Measurements from ENCODE around the gene MAP1LC3C.
A peak's percentile ranks its signal among the peaks of the same experiment; 100 is the strongest.
"Not testable (repeated sequence)": the region's sequence is repeated elsewhere in the genome, so short reads cannot be mapped to it uniquely, and the experiment has no call there.

MAP1LC3C gene

DNA sequence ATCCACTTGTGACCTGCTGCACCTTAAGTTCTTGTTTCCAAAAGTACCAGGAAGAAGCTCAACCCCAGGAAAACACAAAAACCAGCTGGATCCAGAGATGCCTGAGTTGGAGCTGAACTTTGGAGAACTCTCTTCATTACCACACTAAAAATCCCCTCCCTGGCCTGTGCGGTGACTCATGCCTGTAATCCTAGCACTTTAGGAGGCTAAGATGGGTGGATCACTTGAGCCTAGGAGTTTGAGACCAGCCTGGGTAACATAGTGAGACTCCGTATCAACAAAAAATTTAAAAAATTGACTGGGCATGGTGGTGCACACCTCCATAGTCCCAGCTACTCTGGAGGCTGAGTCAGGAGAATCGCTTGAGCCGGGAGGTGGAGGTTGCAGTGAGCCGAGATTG lies 6.2 kb downstream of the MAP1LC3C start:
- no peak for DNase-seq (ENCODE audit: low spot score)

GRCh38 chr1:241990040-241990439 lies 8.9 kb downstream of the MAP1LC3C start:
- DNase-seq (ENCODE audit: low spot score): peak; percentile 40

GRCh38 chr1:241988389-241988930 lies 10.4 kb downstream of the MAP1LC3C start:
- DNase-seq (ENCODE audit: low spot score): not testable (repeated sequence)

DNA sequence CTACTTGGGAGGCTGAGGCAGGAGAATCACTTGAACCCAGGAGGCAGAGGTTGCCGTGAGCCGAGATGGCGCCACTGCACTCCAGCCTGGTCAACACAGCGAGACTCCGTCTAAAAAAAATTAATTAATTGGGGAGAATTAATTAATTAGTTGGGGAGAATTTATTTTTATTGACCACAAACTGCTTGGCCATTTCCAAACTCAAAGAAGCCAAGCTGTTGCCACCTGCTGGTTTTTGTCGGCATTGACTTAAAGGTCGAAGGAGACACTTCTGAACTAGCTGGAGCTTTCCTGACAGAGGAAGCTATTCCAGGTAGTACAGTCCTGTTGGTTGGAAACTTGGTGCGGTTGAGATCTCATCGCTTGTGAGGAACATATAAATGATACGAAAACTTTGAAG lies 13.1 kb downstream of the MAP1LC3C start:
- DNase-seq (ENCODE audit: low spot score): peak; percentile 25

DNA sequence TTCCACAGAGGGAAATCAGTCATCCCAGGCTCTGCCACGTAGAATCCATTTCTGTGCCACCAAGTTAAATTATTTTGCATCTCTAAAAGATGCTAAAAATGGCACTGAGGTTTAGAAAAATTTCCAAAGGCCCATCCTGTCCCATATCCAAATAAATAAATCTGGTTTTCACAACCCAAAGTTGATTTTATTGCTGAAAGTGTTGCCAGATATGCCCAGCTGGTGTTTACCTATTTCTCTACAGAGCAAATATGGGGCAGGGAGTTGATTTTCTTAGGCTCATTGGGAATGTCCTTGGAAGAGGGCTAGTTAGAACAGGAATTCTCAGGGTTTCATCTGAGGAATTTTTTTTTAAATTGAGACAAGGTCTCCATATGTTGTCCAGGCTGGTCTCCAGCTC lies 19.0 kb downstream of the MAP1LC3C start:
- peak; percentile 21 for DNase-seq (ENCODE audit: low spot score)

DNA sequence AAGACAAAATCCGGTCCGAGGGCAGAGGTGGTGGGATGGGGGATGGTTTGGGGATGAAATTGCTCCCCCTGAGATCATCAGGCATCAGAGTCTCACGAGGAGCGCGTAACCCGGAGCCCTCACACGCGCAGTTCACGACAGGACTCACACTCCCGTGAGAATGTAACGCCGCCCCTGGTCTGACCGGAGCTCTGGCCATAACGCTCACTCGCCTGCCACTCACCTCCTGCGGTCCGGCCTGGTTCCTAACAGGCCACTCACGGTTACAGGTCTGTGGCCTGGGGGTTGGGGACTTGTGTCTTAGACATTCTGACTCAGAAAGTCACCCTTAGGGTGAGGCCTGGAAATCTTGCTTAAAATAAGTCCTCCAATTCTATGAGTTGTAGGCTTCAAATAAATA lies 19.8 kb downstream of the MAP1LC3C start:
- no peak for DNase-seq (ENCODE audit: low spot score)

GRCh38 chr1:241976229-241976628 lies 22.7 kb downstream of the MAP1LC3C start:
- DNase-seq (ENCODE audit: low spot score): no peak

GRCh38 chr1:241972703-241973369 lies 26.1 kb downstream of the MAP1LC3C start:
- DNase-seq (ENCODE audit: low spot score): no peak

- no peak for DNase-seq (ENCODE audit: low spot score)
Observed at GRCh38 chr1:241968611-241969010, 30.3 kb downstream of the MAP1LC3C start.

- no peak for DNase-seq (ENCODE audit: low spot score)
Observed at GRCh38 chr1:241964550-241965282, 34.2 kb downstream of the MAP1LC3C start.

DNA sequence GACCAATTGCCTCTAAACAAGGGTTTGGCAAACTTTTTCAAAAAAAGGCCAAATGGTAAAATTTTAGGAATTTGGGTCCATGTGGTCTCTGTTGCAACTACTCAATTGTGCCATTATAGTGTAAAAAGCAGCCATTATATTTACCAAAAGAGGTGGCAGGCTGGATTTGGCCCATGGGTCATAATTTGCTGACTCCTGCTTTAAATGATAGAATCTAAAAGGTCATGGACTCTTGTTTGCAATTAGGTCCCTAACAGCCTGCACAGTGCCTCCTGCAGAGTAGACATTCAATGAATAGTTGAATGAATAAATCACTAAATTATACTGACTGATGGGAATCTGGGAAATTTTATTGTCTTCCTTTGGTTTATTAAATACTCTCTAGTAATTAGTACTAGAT lies 35.2 kb downstream of the MAP1LC3C start:
- DNase-seq (ENCODE audit: low spot score): no peak

DNA sequence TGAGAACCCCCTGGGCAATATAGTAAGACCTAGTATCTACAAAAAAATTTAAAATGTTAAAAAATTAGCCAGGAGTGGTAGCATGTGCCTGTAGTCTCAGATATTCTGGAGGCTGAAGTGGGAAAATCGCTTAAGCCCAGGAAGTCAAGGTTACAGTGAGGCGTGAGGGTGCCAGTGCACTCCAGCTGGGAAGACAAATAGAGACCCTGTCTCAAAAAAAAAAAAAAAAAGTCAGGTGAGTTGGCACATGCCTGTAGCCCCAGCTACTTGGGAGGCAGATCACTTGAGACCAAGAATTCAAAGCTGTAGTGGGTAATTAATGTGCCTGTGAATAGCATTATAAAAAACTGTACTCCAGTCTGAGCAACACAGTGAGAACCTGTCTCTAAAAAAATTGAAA lies 36.7 kb downstream of the MAP1LC3C start:
- DNase-seq (ENCODE audit: low spot score): no peak

- DNase-seq (ENCODE audit: low spot score): no peak
Observed at GRCh38 chr1:241957692-241958494, 41.0 kb downstream of the MAP1LC3C start, which contains the start of gene BECN2. TSS of gene BECN2 (plus strand) at chr1:241957767. CDS start at chr1:241957767, 0 bp downstream.

GRCh38 chr1:241950390-241950789 lies 48.5 kb downstream of the MAP1LC3C start:
- DNase-seq (ENCODE audit: low spot score): no peak

DNA sequence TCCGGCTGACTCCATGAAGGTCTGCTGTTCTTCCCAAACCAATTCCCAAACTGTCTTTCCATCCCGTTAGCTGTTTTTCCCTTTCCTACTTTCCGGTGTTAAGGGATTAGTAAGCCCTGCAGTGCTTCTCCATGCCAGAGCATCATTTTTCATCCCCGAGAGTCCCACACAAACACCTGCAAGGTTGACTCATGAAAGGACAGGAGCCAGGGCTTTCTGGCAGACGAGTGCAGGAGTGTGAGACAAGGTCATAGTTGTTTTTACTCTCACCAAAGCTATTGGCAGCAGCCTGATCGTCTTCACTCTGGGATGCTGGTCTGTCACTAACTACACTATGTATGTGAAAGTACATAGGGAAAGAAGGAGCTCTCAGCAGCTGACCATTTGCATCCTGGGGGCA lies 51.5 kb downstream of the MAP1LC3C start:
- DNase-seq (ENCODE audit: low spot score): peak; percentile 27
